Adrenal gland (tissue), 12 donors: ENCODE measurements around the gene PPP2R5B. TPM values are rescaled to one million over a fixed set of nuclear protein-coding genes. Genes with fewer than 3 reads are reported as not detected.

ENCODE experiments used
- DNase-seq, 7 donors: peaks; one replicate each; pipeline ENCODE4 v3.0.0-alpha.2; 2019 to 2020
- H3K27ac ChIP-seq, 5 donors: fragments of 200-600 bp; sonication (generic) in 4 of 5; 1 replicate in 3 of 5; 2 replicates in 2 of 5; pipeline versions ENCODE4 v1.5.1 to v1.8.0; 2016 to 2020; ENCODE audit warnings: mild to moderate bottlenecking in 1 of 5
- H3K27me3 ChIP-seq: fragments of 200-600 bp; 2 replicates; pipeline ENCODE4 v1.8.0; 2021
- H3K36me3 ChIP-seq, 2 donors: fragments of 200-600 bp; replicated peaks in 1 of 2; 1 replicate in 1 of 2; 2 replicates in 1 of 2; pipeline versions ENCODE4 v1.5.1 to v1.8.0; 2018 to 2022
- H3K4me1 ChIP-seq, 2 donors: fragments of 200-600 bp; replicated peaks in 1 of 2; 1 replicate in 1 of 2; 2 replicates in 1 of 2; pipeline versions ENCODE4 v1.5.1 to v1.8.0; 2018 to 2021
- H3K4me3 ChIP-seq, 4 donors: fragments of 200-600 bp; sonication (generic) in 3 of 4; one replicate each; pipeline ENCODE4 v1.5.1; 2016 to 2018
- H3K9me3 ChIP-seq, 3 donors: fragments of 200-600 bp; sonication (generic) in 1 of 3; replicated peaks in 1 of 3; 1 replicate in 2 of 3; 2 replicates in 1 of 3; pipeline versions ENCODE4 v1.5.1 to v1.8.0; 2016 to 2021
- POLR2A ChIP-seq, 2 donors: fragments of 450-650 bp; IDR thresholded peaks; one replicate each; pipeline ENCODE4 v1.6.1; 2017; ENCODE audit warnings: antibody characterized with exemption in 2 of 2, mild to moderate bottlenecking in 2 of 2, moderate library complexity in 1 of 2
- WGBS, 4 donors: extraction: QIAGEN DNeasy Blood & Tissue Kit in 2 of 4; methylation state at CpG; one replicate each; pipeline versions ENCODE4 v1.1.5 to v1.1.7; 2013 to 2017; 5-methylcytosine and 5-hydroxymethylcytosine counted together
- intact Hi-C, 2 donors: fragments of 100-400 bp; cut with DNase I; formaldehyde crosslinking; loops; one replicate each; pipeline versions ENCODE4 v1.14.1 to v1.15.0; 2022 to 2023
- polyA plus RNA-seq, 3 donors: library from polyadenylated mRNA; stranded (reverse); fragments of 200-250 nt in 2 of 3; fragments of 350-450 nt in 1 of 3; fragmentation: Illumina TruSeq in 1 of 3; extraction: RNeasy Lipid Tissue Mini Kit (QIAGEN cat#74804) in 1 of 3; gene quantifications; one replicate each; pipeline ENCODE4 v1.2.3, GENCODE V29; 2013 to 2014
- total RNA-seq, 9 donors: library from RNA; depleted of rRNA in 4 of 9; stranded (reverse); fragments of >200 nt in 4 of 9; fragments of 120-200 nt in 1 of 9; fragmentation: NEBNext Ultra II Directional in 1 of 9; extraction: Animal tissue kit (Norgen Biotek cat#: 25700) in 1 of 9; gene quantifications; one replicate each; pipeline versions ENCODE4 v1.1.0 to v1.2.4, GENCODE V29; 2013 to 2023
- TF ChIP-seq, protein P1 (sequence below), 6 experiments: fragments of 450-650 bp in 4 of 6; fragments of 200-600 bp in 2 of 6; sonication (generic) in 1 of 6; IDR thresholded peaks; 1 replicate in 5 of 6; 2 replicates in 1 of 6; pipeline versions ENCODE4 v1.5.1 to v1.8.0; 2016 to 2021; ENCODE audit warnings: antibody characterized with exemption in 6 of 6, mild to moderate bottlenecking in 2 of 6, moderate library complexity in 1 of 6
- donor health status: healthy with polysubstance abuse.
- donor health status: Bipolar disorder and iron deficiency.
- donor health status: DM: yes; HTN: yes; CAD: no.
- donor health status: DM: no; HTN: no; CAD: no.
- donor health status: DM: no; HTN: no; CAD: no.
- donor health status: DM: yes; HTN: yes; CAD: no.

The PPP2R5B gene
- total and polyA plus RNA-seq, 12 donors, result 7.8 to 51.3 (median 21.2) TPM

GRCh38 chr11:64930340-64930739, 5.9 kb downstream of the PPP2R5B start:
- H3K9me3 ChIP-seq, result no peaks in the 10 kb centered on the region
- TF ChIP-seq POLR2A (IDR thresholded peaks at IDR 0.05), result no peak
- TF ChIP-seq, protein P1, sequence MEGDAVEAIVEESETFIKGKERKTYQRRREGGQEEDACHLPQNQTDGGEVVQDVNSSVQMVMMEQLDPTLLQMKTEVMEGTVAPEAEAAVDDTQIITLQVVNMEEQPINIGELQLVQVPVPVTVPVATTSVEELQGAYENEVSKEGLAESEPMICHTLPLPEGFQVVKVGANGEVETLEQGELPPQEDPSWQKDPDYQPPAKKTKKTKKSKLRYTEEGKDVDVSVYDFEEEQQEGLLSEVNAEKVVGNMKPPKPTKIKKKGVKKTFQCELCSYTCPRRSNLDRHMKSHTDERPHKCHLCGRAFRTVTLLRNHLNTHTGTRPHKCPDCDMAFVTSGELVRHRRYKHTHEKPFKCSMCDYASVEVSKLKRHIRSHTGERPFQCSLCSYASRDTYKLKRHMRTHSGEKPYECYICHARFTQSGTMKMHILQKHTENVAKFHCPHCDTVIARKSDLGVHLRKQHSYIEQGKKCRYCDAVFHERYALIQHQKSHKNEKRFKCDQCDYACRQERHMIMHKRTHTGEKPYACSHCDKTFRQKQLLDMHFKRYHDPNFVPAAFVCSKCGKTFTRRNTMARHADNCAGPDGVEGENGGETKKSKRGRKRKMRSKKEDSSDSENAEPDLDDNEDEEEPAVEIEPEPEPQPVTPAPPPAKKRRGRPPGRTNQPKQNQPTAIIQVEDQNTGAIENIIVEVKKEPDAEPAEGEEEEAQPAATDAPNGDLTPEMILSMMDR (IDR thresholded peaks at IDR 0.05), result no peak
- no peaks in the 10 kb centered on the region for H3K27me3 ChIP-seq
- peaks cover 5 to 9% of the 10 kb centered on the region in 2 donors for H3K4me1 ChIP-seq
- H3K27ac ChIP-seq, result no peak overlapping the region
- H3K36me3 ChIP-seq, result peaks cover 0 to 68% of the 10 kb centered on the region in 2 donors
- H3K4me3 ChIP-seq, result no peak overlapping the region
- DNase-seq, result no peak
- 90 to 98% (median 96%) methylated on average over 6 of the region's 6 CpGs for WGBS, 4 donors
- intact Hi-C loops, result loop anchor here in 1 of 2 donors (10.0 kb wide), 1 partner anchor 64 kb away; the partner anchor contains the start of gene BATF2

DNA sequence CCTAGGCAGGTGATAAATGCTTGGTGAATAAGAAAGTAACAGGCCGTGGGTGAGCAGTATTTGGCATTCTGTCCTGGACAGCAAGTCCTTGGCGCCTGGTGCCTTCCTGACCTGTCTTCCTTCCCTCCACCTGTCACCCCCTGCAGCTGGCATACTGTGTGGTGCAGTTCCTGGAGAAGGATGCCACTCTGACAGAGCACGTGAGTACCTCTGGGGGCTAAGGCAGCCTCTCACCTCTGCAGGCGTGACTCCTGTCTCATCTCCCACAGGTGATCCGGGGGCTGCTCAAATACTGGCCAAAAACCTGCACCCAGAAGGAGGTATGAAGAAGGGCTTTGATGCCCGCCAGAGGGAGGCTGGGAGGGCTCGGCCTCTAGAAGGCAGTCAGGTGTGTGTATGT, 6.8 kb downstream of the PPP2R5B start:
- 86 to 98% (median 92%) methylated on average over 4 to 7 of the region's 7 CpGs for WGBS, 4 donors
- intact Hi-C loops, result loop anchor here in 1 of 2 donors (10.0 kb wide), 1 partner anchor 64 kb away; the partner anchor contains the start of gene BATF2
- Histone ChIP-seq H3K9me3 (no peaks in the 10 kb centered on the region), H3K27me3 (no peaks in the 10 kb centered on the region), H3K4me1 (no peaks in the 10 kb centered on the region), H3K36me3 (peaks cover 0 to 68% of the 10 kb centered on the region in 2 donors), H3K27ac (no peak overlapping the region), H3K4me3 (no peak overlapping the region)
- DNase-seq, result no peak
- TF ChIP-seq, protein P1 (IDR thresholded peaks at IDR 0.05), result no peak
- TF ChIP-seq POLR2A (IDR thresholded peaks at IDR 0.05), result no peak

DNA sequence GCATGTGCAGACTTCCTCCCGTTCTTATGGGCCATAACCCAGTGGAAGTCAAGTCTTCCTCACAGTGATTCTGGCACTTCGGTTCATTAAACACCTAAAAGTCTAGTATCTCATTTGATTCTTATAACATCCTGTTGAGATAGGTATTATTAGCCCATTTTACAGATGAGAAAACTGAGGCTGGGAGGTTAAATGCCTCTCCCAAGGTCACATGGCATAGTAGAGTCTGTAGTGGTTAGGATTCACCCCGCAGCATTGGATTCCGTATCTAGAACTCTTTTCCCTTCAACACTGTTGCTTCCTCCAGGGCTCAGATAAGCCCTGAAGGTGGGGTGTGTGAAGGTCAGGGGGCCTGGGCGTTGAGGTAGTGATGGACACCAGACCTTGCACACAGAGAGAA, 7.8 kb downstream of the PPP2R5B start:
- intact Hi-C loops, result loop anchor here in 1 of 2 donors (10.0 kb wide), 1 partner anchor 62 kb away; the partner anchor contains the start of gene BATF2
- no peaks in the 10 kb centered on the region for H3K9me3 ChIP-seq
- TF ChIP-seq, protein P1 (IDR thresholded peaks at IDR 0.05), result no peak
- no peak for TF ChIP-seq POLR2A (IDR thresholded peaks at IDR 0.05)
- no peaks in the 10 kb centered on the region for H3K4me1 ChIP-seq
- H3K36me3 ChIP-seq, result peaks cover 0 to 63% of the 10 kb centered on the region in 2 donors
- 82 to 91% (median 86%) methylated on average over 4 to 5 of the region's 5 CpGs for WGBS, 4 donors
- H3K27me3 ChIP-seq, result no peaks in the 10 kb centered on the region
- no peak for DNase-seq
- H3K4me3 ChIP-seq, result no peak overlapping the region
- H3K27ac ChIP-seq, result no peak overlapping the region

GRCh38 chr11:64933213-64933934, 8.9 kb downstream of the PPP2R5B start:
- Histone ChIP-seq H3K27ac (no peak overlapping the region), H3K4me3 (no peak overlapping the region), H3K4me1 (no peaks in the 10 kb centered on the region), H3K27me3 (no peaks in the 10 kb centered on the region), H3K9me3 (no peaks in the 10 kb centered on the region), H3K36me3 (peaks cover 0 to 55% of the 10 kb centered on the region in 2 donors)
- 90 to 95% (median 91%) methylated on average over 7 to 12 of the region's 12 CpGs for WGBS, 4 donors
- no peak for TF ChIP-seq POLR2A (IDR thresholded peaks at IDR 0.05)
- TF ChIP-seq, protein P1 (IDR thresholded peaks at IDR 0.05), result no peak
- intact Hi-C loops, result loop anchor here in 1 of 2 donors (10.0 kb wide), 1 partner anchor 61 kb away; the partner anchor contains the start of gene BATF2
- DNase-seq, result no peak
